Fibroblast of pulmonary artery (primary cell): ENCODE measurements around the gene TMEM272.

Experiments
- DNase-seq: peaks from one replicate; pipeline ENCODE4 v3.0.0-alpha.2; 2010; ENCODE audit warnings: low read depth
- H3K4me3 ChIP-seq: replicated peaks from 2 replicates; pipeline ENCODE4 v1.5.1; 2011; ENCODE audit warnings: low read depth, mild to moderate bottlenecking, control low read depth, low read length, moderate library complexity
- CTCF ChIP-seq: IDR thresholded peaks from 2 replicates; pipeline ENCODE4 v1.5.1; 2011; ENCODE audit warnings: mild to moderate bottlenecking, control low read depth, low read length, inconsistent platforms; ENCODE audit errors: missing control alignments

The TMEM272 gene

GRCh38 chr13:51833980-51834379 is 11.0 kb downstream of the TMEM272 start:
- DNase-seq = no peak
- no peak overlapping the region for H3K4me3 ChIP-seq
- no peak for TF ChIP-seq CTCF

- peak; percentile 56 for TF ChIP-seq CTCF
- no peak overlapping the region for H3K4me3 ChIP-seq
- peak; percentile 55 for DNase-seq
These were observed 12.4 kb downstream of the TMEM272 start for GRCh38 chr13:51832471-51833152.

- H3K4me3 ChIP-seq = no peak overlapping the region
- no peak for TF ChIP-seq CTCF
- DNase-seq = no peak
These were observed 13.5 kb downstream of the TMEM272 start for GRCh38 chr13:51831519-51831918.

GRCh38 chr13:51829568-51829899 is 15.4 kb downstream of the TMEM272 start:
- TF ChIP-seq CTCF = no peak
- H3K4me3 ChIP-seq = no peak overlapping the region
- DNase-seq = no peak

GRCh38 chr13:51828730-51829567 is 16.0 kb downstream of the TMEM272 start:
- DNase-seq = no peak
- no peak overlapping the region for H3K4me3 ChIP-seq
- no peak for TF ChIP-seq CTCF

- no peak for TF ChIP-seq CTCF
- no peak for DNase-seq
These were observed 17.7 kb downstream of the TMEM272 start for GRCh38 chr13:51827254-51827653.

More at GRCh38 chr13:51827254-51827653, 17.7 kb downstream of the TMEM272 start:
- H3K4me3 ChIP-seq = no peak overlapping the region
